Ovary (tissue), 9 donors: ENCODE results near the gene LIN9. TPM values are rescaled to one million over a fixed set of nuclear protein-coding genes. Genes with fewer than 3 reads are reported as not detected.
A peak's percentile ranks its signal among the peaks of the same experiment; 100 is the strongest.

Experiments used
- DNase-seq, 5 donors: peaks; one replicate each; pipeline ENCODE4 v3.0.0-alpha.2; 2019 to 2020
- H3K27ac ChIP-seq, 2 donors: fragments of 200-600 bp; one replicate each; pipeline versions ENCODE4 v1.5.1 to v1.8.0; 2019 to 2022
- H3K27me3 ChIP-seq: fragments of 200-600 bp; one replicate; pipeline ENCODE4 v1.8.0; 2022
- H3K36me3 ChIP-seq: fragments of 200-600 bp; sonication (generic); one replicate; pipeline ENCODE4 v1.5.1; 2019
- H3K4me1 ChIP-seq: one replicate; pipeline ENCODE4 v1.8.1; 2013; ENCODE audit warnings: mild to moderate bottlenecking, moderate library complexity; ENCODE audit not compliant: insufficient read depth
- H3K4me3 ChIP-seq: fragments of 200-600 bp; sonication (generic); one replicate; pipeline ENCODE4 v1.5.1; 2017
- H3K9me3 ChIP-seq, 2 donors: fragments of 200-600 bp in 1 of 2; sonication (generic) in 1 of 2; one replicate each; pipeline versions ENCODE4 v1.5.1 to v1.8.1; 2013 to 2019; ENCODE audit warnings: mild to moderate bottlenecking in 1 of 2, moderate library complexity in 1 of 2
- CTCF ChIP-seq, 3 donors: fragments of 450-650 bp in 2 of 3; fragments of 200-600 bp in 1 of 3; IDR thresholded peaks; one replicate each; pipeline versions ENCODE4 v1.5.1 to v1.8.0; 2016 to 2022; ENCODE audit warnings: antibody characterized with exemption in 3 of 3, mild to moderate bottlenecking in 1 of 3
- EP300 ChIP-seq: sonication (generic); formaldehyde crosslinking; IDR thresholded peaks from one replicate; pipeline ENCODE4 v1.6.1; 2017; ENCODE audit warnings: antibody characterized with exemption
- POLR2A ChIP-seq: fragments of 450-650 bp; IDR thresholded peaks from one replicate; pipeline ENCODE4 v1.6.1; 2017; ENCODE audit warnings: antibody characterized with exemption, mild to moderate bottlenecking, moderate library complexity
- WGBS, 3 donors: extraction: QIAGEN DNeasy Blood & Tissue Kit in 1 of 3; methylation state at CpG; one replicate each; pipeline versions ENCODE4 v1.1.5 to v1.1.7; 2013 to 2017; 5-methylcytosine and 5-hydroxymethylcytosine counted together
- intact Hi-C, 4 donors: fragments of 100-400 bp; cut with DNase I; formaldehyde crosslinking; loops; one replicate each; pipeline versions ENCODE4 v1.11.0 to v1.15.1; 2022 to 2023
- polyA plus RNA-seq, 2 donors: library from polyadenylated mRNA; stranded (reverse); fragments of 200-250 nt in 1 of 2; fragments of 350-450 nt in 1 of 2; fragmentation: Illumina TruSeq in 1 of 2; extraction: RNeasy Lipid Tissue Mini Kit (QIAGEN cat#74804) in 1 of 2; gene quantifications; one replicate each; pipeline ENCODE4 v1.2.3, GENCODE V29; 2013 to 2014
- total RNA-seq, 7 donors: library from RNA; depleted of rRNA in 2 of 7; stranded (reverse); fragments of >200 nt in 2 of 7; fragmentation: NEBNext Ultra II Directional in 3 of 7; extraction: Animal tissue kit (Norgen Biotek cat#: 25700) in 3 of 7; gene quantifications; one replicate each; pipeline versions ENCODE4 v1.1.0 to v1.2.4, GENCODE V29; 2016 to 2023
- donor health status: DM: no; HTN: no; CAD: no; lungs with moderate emphysema.
- donor health status: DM: no; HTN: no; CAD: no.
- donor health status: Bipolar disorder and iron deficiency.
- donor health status: DM: yes; HTN: yes; CAD: no.
- donor health status: DM: no; HTN: no; CAD: no.
- donor health status: DM: yes; HTN: yes; CAD: no.

LIN9 gene
- total and polyA plus RNA-seq, 9 donors: 3.1 to 8.6 (median 4.3) TPM

GRCh38 chr1:226201029-226201593 is 107.9 kb downstream of the LIN9 start:
- no peak for DNase-seq
- intact Hi-C loops: loop anchor here in 1 of 4 donors (10.0 kb wide), 1 partner anchor 124 kb away; no protein-coding TSS in a partner anchor

GRCh38 chr1:226199971-226200370 is 109.0 kb downstream of the LIN9 start:
- no peak for DNase-seq
- no peaks in the 10 kb centered on the region for H3K27me3 ChIP-seq
- 68 to 73% (median 71%) methylated on average over 2 of the region's 2 CpGs for WGBS, 3 donors
- H3K36me3 ChIP-seq: no peaks in the 10 kb centered on the region
- H3K4me1 ChIP-seq: no peaks in the 10 kb centered on the region
- H3K4me3 ChIP-seq: no peak overlapping the region
- TF ChIP-seq POLR2A (no peak), EP300 (no peak), CTCF (IDR thresholded peaks at IDR 0.05) (no peak)
- no peaks in the 10 kb centered on the region for H3K9me3 ChIP-seq
- no peak overlapping the region for H3K27ac ChIP-seq
- intact Hi-C loops: loop anchor here (5.0 to 10.0 kb wide), 4 partner anchors 73 to 135 kb away; partner anchors contain the start of gene H3-3A (in 1 of the 4)

More at GRCh38 chr1:226201029-226201593, 107.9 kb downstream of the LIN9 start:
- TF ChIP-seq POLR2A: no peak
- TF ChIP-seq CTCF (IDR thresholded peaks at IDR 0.05): no peak
- TF ChIP-seq EP300: no peak
- H3K27ac ChIP-seq: no peak overlapping the region
- H3K27me3 ChIP-seq: no peaks in the 10 kb centered on the region
- no peaks in the 10 kb centered on the region for H3K36me3 ChIP-seq
- H3K4me1 ChIP-seq: no peaks in the 10 kb centered on the region
- H3K4me3 ChIP-seq: no peak overlapping the region
- no peaks in the 10 kb centered on the region for H3K9me3 ChIP-seq
- 44 to 51% (median 49%) methylated on average over 5 of the region's 5 CpGs for WGBS, 3 donors

GRCh38 chr1:226195144-226195543 is 113.8 kb downstream of the LIN9 start:
- Histone ChIP-seq H3K4me3 (no peak overlapping the region), H3K27me3 (no peaks in the 10 kb centered on the region), H3K9me3 (no peaks in the 10 kb centered on the region), H3K36me3 (no peaks in the 10 kb centered on the region), H3K27ac (no peak overlapping the region), H3K4me1 (no peaks in the 10 kb centered on the region)
- TF ChIP-seq EP300 (no peak), POLR2A (no peak), CTCF (IDR thresholded peaks at IDR 0.05) (no peak)
- WGBS, 3 donors: 84 to 92% (median 88%) methylated on average over 1 of the region's 1 CpG
- DNase-seq: no peak
- intact Hi-C loops: loop anchor here (5.0 to 10.0 kb wide), 3 partner anchors 68 to 130 kb away; partner anchors contain the start of gene H3-3A (in 1 of the 4)

- no peak for TF ChIP-seq EP300
- TF ChIP-seq CTCF (IDR thresholded peaks at IDR 0.05): no peak
- TF ChIP-seq POLR2A: no peak
- WGBS, 3 donors: 54 to 75% (median 71%) methylated on average over 7 of the region's 7 CpGs
- intact Hi-C loops: no loop called here
Observed at GRCh38 chr1:226187380-226187779, 121.6 kb downstream of the LIN9 start.

More at GRCh38 chr1:226187380-226187779, 121.6 kb downstream of the LIN9 start:
- Histone ChIP-seq H3K9me3 (no peaks in the 10 kb centered on the region), H3K27ac (peak overlapping the region in 1 of 2 donors; percentile 93), H3K4me1 (peaks cover under 1% of the 10 kb centered on the region), H3K27me3 (no peaks in the 10 kb centered on the region), H3K4me3 (no peak overlapping the region), H3K36me3 (no peaks in the 10 kb centered on the region)
- DNase-seq: no peak
